Right renal cortex interstitium (tissue), 3 donors: ENCODE data around the gene KLHDC10. TPM values are rescaled to one million over a fixed set of nuclear protein-coding genes. Genes with fewer than 3 reads are reported as not detected.
"Not testable (repeated sequence)": the region's sequence is repeated elsewhere in the genome, so short reads cannot be mapped to it uniquely, and the experiment has no call there.

ENCODE experiments used
- DNase-seq, 3 donors: peaks; one replicate each; pipeline ENCODE4 v3.0.0-alpha.2; 2013; ENCODE audit warnings: low read depth in 3 of 3, low spot score in 2 of 3
- polyA plus RNA-seq, 3 donors: library from polyadenylated mRNA; unstranded; fragments of 120-200 nt; gene quantifications; one replicate each; pipeline ENCODE4 v1.2.1, GENCODE V29; 2013; ENCODE audit not compliant: insufficient read length in 3 of 3

KLHDC10 gene
- polyA plus RNA-seq, 3 donors = 49.6 to 56.2 (median 52.2) TPM

DNA sequence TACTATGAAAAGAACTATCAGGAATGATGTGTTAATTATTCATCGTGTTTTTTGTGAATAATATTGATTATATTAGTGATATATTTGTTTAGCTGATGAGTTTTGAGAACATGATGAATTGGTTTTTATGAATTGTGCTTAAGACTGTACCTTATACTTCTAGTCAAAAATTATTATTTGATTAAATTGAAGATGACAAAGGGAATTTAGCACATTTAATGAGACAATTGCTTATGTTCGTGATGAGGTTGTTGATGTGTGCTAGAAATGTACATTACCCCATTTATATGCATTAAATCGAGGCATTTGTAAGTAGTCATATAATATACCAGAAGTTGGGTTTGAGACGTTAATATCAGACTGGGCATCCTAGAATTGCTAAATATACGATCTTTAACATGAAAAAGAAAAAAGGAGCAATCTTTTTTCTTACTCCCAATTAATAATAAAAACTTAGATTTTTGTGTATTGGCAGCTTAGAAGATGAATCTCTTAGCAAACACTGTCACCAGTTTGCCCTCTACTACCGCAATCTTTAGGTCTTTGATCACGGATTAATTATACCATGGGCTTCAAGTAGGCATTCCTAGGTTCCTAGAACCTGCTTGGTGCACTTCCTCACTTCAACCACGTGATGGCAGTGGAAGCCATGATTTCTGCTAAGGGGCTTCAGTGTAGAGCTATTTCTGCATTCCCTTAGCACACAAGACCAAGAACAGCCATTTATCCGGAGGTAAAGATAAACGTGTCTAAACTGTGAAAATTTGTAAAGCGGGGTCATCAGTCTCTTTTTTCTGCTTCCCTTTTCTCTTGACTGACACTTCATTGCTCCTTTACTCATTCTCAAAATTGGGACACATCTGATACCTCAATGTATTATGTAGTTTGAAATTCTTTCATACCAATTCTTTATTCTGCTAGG is 1.6 kb downstream of the KLHDC10 start:
- peak; percentile 76 to 82 (median 78) for DNase-seq

DNA sequence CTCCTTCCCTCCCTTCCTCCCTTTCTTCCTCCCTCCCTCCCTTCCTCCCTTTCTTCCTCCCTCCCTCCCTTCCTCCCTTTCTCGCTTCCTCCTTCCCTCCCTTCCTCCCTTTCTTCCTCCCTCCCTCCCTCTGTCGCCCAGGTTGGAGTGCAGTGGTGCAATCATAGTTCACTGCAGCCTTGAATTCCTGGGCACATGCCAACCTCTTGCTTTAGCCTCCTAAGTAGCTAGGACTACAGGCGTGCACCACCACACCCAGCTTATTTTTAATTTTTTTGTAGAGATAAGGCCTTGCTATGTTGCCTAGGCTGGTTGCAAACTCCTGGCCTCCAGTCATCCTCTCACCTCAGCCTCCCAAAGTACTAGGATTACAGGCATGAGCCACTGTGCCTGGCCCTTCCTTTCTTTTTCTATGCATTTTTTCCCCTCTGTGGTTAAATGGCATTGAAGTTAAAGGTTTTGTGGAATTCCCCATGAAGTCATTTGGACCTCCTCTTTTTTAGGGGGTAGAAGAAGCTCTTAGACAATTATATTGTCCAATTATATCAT is 9.6 kb downstream of the KLHDC10 start:
- no peak for DNase-seq

DNA sequence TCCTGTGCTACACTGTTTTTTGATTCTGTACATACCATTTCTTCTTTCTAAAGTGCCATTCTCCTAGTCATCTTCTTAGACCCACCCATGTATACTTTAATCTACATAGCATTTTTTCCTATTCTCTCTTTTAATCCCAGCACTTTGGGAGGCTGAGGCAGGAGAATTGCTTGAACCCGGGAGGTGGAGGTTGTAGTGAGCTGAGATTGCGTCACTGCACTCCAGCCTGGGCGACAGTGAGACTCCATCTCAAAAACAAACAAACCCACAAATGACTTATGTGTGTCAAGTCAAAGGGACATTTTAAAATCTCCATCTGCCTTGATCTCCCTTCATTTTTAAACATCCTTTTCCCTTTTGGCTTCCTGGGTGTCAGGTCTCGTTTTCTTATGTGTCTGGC is 13.2 kb downstream of the KLHDC10 start:
- DNase-seq = not testable (repeated sequence)

DNA sequence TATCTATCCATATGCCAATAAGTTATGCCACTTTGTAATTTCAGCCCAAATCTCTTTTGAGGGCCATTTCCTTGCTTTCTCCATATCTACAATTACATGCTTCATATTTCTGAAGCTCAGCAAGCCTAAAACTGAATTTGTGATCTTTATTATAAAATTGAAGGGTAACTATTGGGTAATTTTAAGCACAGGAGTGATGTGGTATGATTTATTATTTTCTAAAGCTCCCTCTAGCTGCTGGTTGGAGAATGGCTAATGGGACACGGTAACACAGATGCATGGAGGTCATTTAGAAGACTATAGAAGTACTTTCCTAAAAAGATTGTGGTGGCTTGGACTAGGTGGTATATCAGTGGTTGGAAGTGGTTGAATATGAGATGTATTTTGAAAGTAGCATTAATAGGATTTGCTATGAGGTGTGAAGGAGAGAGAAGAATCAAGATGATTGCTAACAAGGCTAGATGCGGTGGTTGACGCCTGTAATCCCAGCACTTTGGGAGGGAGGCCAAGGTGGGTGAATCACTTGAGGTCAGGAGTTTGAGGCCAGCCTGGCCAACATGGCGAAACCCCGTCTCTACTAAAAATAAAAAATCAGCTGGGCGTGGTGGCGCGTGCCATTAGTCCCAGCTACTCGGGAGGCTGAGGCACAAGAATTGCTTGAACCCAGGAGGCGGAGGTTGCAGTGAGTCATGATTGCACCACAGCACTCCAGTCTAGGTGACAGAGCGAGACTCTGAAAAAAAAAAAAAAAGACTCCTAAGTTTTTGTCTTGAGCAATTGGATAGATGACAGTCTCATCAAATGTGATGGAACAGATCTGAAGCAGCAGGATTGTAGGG is 13.9 kb downstream of the KLHDC10 start:
- no peak for DNase-seq

DNA sequence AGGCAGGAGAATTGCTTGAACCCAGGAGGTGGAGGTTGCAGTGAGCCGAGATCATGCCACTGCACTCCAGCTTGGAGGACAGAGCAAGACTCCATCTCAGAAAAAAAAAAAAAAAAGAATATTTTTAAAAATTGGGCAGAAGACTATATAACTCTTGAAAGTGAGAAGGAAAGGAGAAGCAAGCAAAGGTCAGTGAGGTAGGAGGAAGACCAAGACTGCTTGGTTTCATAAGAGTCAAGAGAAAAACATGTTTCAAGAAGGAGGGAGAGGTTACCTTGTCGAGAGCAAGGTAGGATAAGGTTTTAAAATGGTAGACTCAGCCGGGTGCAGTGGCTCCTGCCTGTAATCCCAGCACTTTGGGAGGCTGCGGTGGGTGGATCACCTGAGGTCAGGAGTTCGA is 14.9 kb downstream of the KLHDC10 start:
- DNase-seq = not testable (repeated sequence)

DNA sequence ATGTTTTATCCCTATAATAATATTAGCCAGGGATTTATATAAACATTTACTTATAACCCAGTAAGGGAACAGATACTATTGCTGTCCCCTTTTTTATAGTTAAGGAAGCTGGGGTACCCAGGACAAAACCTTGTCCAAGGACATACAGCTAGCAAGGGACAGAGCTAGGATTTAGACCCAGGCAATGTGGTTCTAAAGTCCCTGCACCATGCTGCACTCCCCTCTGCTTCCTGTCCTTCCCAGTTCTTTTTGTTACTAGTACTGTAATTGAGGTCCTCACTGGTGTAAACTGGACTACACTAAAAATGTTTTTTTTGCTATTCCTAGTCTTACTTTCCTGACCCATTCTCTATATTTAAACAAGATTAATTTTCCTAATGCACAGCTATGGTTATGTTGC is 16.6 kb downstream of the KLHDC10 start:
- no peak for DNase-seq

DNA sequence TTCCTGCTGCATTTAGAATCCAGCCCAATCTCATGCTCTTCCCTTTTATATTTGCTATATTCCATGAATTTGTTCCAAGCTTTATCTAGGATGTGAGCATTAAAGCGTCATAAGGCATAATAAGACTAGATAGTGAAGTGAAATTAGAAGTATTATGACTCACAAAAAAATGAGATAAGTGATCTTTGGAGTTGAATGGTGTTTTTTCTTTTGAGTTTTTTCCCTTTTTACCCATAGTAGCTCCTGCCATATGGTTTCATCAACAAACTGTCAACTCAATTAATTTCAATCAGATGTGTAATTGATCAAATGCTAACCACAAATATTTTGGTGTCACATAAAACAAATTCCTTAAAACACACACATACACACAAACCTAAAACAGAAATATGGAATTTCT is 17.0 kb downstream of the KLHDC10 start:
- DNase-seq = no peak

DNA sequence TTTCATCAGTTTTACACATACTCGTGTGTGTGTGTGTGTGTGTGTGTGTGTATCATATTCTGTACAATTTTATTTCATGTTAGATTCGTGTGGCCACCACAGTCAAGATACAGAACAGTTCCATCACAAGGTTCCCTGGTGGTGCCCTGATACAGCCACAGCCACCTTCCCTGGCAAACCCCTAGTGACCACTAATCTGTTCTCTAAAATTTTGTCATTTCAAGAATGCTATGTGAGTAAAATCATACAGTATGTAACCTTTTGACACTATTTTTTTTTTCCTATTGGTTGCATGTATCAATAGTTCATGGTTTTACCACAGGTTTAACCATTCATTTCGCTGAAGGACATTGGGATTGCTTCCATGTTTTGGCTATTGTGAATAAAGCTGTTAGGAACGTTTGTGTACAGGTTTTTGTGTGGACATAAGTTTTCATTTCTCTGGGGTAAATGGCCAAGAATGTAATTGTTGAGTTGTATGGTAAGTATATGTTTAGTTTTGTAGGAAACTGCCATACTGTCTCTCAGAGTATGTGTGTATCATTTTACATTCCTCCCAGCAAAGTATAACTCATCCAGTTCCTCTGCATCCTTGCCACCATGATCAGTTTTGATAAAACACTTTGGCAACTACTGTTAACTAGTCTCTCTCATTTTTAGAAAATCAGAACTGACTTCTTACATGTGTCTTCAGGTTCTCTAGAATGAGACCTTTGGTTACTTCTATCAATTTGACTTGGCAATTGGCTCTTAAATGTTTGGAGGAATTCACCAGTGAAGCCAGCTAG is 20.6 kb downstream of the KLHDC10 start:
- no peak for DNase-seq

DNA sequence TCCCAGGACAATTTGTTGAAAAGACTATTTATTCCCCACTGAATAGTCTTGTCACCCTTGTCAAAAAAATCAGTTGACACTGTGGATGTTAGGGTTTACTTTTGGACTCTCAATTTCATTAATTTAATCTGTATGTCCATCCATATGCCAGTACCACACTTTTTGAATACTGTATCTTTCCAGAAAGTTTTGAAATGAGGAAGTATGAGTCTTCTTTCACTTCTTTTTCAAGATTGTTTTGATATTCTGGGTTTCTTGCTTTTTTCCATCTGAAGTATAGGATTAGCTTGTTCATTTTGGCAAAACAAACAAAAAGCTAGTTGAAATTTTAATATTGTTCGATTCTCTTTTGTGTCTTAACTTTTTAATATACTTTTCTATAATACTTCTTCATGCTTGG is 21.7 kb downstream of the KLHDC10 start:
- no peak for DNase-seq

DNA sequence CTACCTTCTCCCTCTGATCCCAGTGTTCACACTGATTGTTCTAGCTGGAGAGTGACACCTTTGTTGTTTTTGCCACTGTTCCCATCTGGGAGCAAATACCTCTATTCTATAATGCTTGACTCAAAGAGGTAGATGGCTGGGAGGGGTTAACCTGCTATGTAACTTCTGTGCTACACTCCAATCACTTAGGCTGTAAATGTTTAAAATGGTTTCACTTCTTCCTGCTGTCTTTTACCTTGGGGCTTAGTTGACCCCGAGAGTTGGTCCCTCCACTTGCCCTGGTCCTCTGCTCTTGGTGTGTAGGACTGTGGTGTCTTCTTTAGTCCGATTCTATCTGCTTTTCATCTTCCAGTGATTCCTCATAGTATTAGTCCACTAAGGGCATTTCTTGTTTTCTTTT is 22.3 kb downstream of the KLHDC10 start:
- DNase-seq = no peak

DNA sequence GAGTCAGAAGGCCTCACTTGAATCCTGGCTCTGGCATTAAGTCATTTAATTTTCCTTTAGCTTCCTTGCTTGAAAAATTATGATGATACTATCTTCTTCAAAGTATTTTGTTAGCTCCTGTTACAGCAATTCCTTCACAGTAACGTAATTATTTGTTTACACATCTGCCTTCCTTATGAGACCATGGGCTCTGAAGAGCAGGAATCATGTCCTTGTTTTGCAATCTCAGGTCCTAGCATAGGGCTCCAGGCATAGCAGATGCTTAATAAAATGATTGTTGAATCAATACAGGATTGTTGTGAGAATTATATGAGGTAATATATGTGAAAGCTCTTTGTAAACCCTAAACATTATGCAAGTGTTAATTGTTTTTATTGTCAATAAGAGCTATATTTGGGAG is 25.5 kb downstream of the KLHDC10 start:
- no peak for DNase-seq

DNA sequence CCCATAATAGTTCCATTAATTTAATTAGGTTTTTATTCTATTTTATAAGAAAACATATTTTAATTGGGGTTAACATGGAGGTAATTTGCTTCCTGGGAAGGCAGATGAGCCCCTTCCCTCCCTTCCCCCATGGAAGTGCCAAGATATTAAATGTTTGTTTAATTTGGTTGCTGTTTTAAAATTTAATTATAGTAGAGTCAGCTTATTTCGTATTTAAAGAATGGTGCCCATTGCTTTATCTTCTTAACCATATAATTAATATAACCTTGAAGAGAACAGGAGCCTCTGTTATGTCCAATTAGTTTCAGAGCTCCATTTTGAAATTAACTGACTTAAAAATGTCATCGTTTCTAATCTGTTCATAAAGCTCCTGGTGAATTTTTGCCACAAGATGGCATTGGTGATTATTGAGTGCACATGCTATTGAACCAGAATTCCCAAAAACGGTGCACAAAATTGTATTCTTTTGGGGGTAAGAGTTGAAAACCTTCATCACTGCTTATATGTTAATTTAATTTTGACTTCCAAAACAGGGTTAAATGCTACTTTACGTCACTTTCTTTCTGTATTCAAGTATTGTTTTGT is 26.0 kb downstream of the KLHDC10 start:
- no peak for DNase-seq

DNA sequence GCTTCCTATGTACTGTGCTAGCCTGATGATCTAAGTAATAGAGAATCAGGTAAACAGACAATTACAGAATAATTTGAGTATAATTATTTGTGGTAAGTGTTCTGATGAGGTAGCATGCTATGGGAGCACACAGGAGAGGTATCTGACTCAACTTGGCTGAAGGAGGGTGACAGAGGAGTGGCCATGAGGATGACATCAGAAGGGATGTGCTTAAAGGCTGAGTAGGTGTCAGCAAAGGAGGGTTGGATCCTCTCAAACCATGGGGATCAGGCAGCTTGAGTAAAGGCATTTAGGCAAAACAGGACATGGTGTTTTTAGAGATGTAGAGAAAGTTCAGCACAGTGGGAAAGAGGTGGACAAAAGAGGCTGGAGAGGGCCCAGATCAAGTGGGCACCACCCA is 29.0 kb downstream of the KLHDC10 start:
- DNase-seq = no peak

DNA sequence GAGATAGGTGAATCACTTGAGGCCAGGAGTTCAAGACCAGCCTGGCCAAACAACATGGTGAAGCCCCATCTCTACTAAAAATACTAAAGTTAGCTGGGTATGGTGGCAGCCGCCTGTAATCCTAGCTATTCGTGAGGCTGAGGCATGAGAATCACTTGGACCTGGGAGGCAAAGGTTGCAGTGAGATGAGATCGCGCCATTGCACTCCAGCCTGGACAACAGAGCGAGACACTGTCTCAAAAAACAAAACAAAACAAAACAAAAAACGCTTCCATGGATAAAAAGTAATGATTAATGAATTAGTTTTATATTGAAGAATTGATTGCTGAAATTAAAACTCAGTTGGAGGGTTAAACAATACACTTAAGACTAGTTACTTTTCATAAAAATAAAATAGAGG is 32.3 kb downstream of the KLHDC10 start:
- DNase-seq = no peak

DNA sequence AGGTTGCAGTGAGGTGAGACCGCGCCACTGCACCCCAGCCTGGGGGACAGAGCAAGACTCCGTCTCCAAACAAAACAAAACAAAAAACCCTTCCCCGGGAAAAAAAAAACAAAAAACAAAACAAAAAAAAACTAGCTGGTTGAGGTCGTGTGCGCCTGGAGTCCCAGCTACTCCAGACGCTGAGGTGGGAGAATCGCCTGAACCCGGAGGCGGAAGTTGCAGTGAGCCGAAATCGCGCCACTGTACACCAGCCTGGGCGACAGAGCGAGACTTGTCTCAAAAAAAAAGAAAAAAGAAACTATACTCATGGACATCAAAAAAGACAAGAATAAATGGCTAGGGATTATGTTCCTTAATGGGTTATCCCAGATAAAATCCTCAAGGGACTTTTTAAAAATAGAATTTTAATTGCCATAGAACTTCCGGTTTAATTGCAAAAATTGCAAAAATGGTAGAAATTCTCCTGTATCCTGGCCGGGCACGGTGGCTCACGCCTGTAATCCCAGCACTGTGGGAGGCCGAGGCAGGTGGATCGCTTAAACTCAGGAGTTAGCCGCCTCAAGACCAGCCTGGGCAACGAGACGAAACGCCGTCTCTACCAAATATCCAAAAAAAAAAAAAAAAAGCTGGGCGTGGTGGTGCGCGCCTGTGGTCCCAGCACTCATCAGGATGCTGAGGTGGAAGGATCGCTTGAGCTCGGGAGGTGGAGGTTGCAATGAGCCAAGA is 37.8 kb downstream of the KLHDC10 start:
- DNase-seq = no peak

DNA sequence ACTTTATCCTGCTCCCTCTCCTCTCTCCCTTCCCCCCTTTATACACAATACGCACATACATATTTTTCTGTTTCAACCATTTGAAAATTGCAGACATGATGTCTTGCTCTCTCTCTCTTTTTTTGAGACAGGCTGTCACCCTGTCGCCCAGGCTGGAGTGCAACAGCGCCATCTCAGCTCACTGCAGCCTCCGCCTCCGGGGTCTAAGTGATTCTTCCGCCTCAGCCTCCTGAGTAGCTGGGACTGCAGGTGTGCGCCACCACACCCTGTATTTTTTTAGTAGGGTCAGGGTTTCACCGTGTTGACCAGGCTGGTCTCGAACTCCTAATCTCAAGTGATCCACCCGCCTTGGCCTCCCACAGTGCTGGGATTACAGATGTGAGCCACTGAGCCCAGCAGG is 38.5 kb downstream of the KLHDC10 start:
- DNase-seq = no peak

DNA sequence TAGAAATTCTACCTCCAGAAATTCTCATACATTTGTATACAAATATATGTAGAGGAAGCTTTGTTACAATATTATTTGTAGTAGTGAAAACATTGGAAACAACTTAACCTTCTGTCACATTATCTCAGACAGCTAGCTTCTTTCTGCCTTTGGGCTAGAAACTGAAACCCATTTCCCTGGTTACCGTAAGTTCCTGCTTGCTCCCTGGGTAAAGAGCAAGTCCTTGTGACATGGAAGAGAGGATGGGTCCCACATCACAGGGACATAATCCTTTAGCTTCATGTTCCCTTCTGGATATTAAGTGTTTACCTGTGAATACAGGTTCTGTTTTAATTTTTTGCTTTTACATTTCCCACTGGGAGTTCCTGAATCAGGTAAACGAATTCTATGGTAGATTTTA is 41.8 kb downstream of the KLHDC10 start:
- DNase-seq = no peak

DNA sequence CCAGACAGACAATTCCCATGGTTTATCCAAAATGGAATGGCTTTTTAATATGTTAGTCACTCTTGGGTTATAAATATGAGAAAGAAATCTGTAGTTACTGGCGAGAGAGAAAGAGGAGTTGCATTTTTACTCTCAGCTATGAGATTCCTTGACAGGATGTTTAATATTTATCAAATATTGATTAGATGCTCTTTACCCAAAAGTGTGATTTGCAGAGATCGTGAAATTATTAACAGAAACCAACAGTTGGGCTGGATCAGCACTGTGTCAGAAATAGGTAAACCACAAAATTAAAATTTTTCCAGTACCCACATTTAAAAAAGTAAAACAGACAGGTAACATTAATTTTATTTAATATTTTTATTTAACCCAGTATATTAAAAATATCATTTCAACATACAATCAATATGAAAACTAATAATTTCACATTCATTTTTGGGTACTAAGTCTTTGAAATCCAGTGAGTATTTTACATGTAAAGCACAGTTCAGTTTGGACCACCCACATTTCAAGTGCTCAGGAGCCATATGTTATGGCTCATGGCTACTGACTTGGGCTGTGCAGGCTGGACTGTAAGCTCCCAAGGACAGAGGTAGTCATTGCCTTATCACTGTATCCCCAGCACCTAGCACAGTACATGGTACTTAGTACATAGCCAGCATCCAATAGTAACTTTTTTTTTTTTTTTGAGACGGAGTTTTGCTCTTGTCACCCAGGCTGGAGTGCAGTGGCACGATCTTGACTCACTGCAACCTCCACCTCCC is 42.5 kb downstream of the KLHDC10 start:
- DNase-seq = no peak

DNA sequence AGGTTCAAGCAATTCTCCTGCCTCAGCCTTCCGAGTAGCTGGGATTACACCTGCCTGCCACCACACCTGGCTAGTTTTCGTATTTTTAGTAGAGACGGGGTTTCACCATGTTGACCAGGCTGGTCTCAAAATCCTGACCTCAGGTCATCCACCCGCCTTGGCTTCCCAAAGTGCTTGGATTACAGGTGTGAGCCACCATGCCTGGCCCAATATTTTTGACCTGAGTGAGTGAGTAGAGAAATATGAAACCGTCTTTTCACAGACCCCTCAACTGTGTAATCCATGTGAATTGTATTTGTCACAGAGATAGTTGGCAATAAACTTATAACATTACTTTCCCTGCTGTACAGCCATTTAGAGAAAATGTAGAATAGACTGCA is 43.1 kb downstream of the KLHDC10 start:
- DNase-seq = not testable (repeated sequence)
